GM19455 (cell line): Measurements from ENCODE around the gene NFIA.

Source experiments
- ATAC-seq: cut with Tn5 transposase; IDR thresholded peaks from one replicate; pipeline ENCODE4 v1.9.1; 2021; ENCODE audit not compliant: unreplicated experiment

Gene NFIA

GRCh38 chr1:61175976-61176375, 93.6 kb downstream of the NFIA start:
- ATAC-seq, result no peak

GRCh38 chr1:61181067-61182038, 99.0 kb downstream of the NFIA start:
- no peak for ATAC-seq

GRCh38 chr1:61182049-61182448, 99.7 kb downstream of the NFIA start:
- ATAC-seq, result no peak

GRCh38 chr1:61182480-61182879, 100.1 kb downstream of the NFIA start:
- no peak for ATAC-seq

- ATAC-seq, result no peak
Observed at GRCh38 chr1:61183471-61184039, 101.2 kb downstream of the NFIA start.

GRCh38 chr1:61184040-61184713, 101.8 kb downstream of the NFIA start:
- no peak for ATAC-seq

GRCh38 chr1:61184714-61185106, 102.3 kb downstream of the NFIA start:
- no peak for ATAC-seq

- ATAC-seq, result no peak
Observed at GRCh38 chr1:61186753-61187152, 104.4 kb downstream of the NFIA start.

GRCh38 chr1:61187352-61188086, 105.2 kb downstream of the NFIA start:
- no peak for ATAC-seq

- no peak for ATAC-seq
Observed at GRCh38 chr1:61190153-61190552, 107.8 kb downstream of the NFIA start.

GRCh38 chr1:61190618-61191432, 108.5 kb downstream of the NFIA start:
- no peak for ATAC-seq

- no peak for ATAC-seq
Observed at GRCh38 chr1:61191433-61191720, 109.0 kb downstream of the NFIA start.

- no peak for ATAC-seq
Observed at GRCh38 chr1:61192663-61193330, 110.4 kb downstream of the NFIA start.

GRCh38 chr1:61193808-61194207, 111.4 kb downstream of the NFIA start:
- no peak for ATAC-seq

- no peak for ATAC-seq
Observed at GRCh38 chr1:61198554-61198953, 116.2 kb downstream of the NFIA start.

GRCh38 chr1:61201035-61201434, 118.7 kb downstream of the NFIA start:
- no peak for ATAC-seq

GRCh38 chr1:61202854-61203598, 120.7 kb downstream of the NFIA start:
- no peak for ATAC-seq

- no peak for ATAC-seq
Observed at GRCh38 chr1:61204528-61204927, 122.2 kb downstream of the NFIA start.

GRCh38 chr1:61207416-61207815, 125.1 kb downstream of the NFIA start:
- no peak for ATAC-seq
